BJ (cell line): ENCODE data around the gene SLC39A11. TPM values are rescaled to one million over a fixed set of nuclear protein-coding genes. Genes with fewer than 3 reads are reported as not detected.

Source experiments
- CTCF ChIA-PET: fragments of 350-600 bp; formaldehyde crosslinking; extraction: SDS; loops from one replicate; lab custom pipeline; 2021; ENCODE audit warnings: antibody characterized with exemption, inconsistent platforms; lab: Yijun Ruan, JAX
- POLR2A ChIA-PET: fragments of 300-600 bp; sonication (Branson Sonifier 250); formaldehyde crosslinking; extraction: SDS; loops from one replicate; lab custom pipeline; 2021; ENCODE audit warnings: antibody characterized with exemption; lab: Charles Lee
- DNase-seq: peaks from one replicate; pipeline ENCODE4 v3.0.0-alpha.2; 2011; ENCODE audit warnings: low read depth
- H3K27me3 ChIP-seq: 2 replicates; pipeline ENCODE4 v1.6.0; 2011; ENCODE audit warnings: low read length; ENCODE audit not compliant: control insufficient read depth, insufficient read depth
- H3K36me3 ChIP-seq: 2 replicates; pipeline ENCODE4 v1.5.1; 2011; ENCODE audit warnings: low read length; ENCODE audit not compliant: control insufficient read depth, insufficient read depth
- H3K4me3 ChIP-seq: 2 replicates; pipeline ENCODE4 v1.5.1; 2011; ENCODE audit warnings: low read depth, mild to moderate bottlenecking, control low read depth, low read length
- polyA plus RNA-seq: library from polyadenylated mRNA; depleted of rRNA; stranded (reverse); fragments of >200 nt; gene quantifications from 2 replicates; pipeline ENCODE4 v1.2.3, GENCODE V29; 2011
- TF ChIP-seq, protein P1 (sequence below): IDR thresholded peaks from 2 replicates; pipeline ENCODE4 v1.5.1; 2011; ENCODE audit warnings: low read depth, mild to moderate bottlenecking, control low read depth, inconsistent platforms, low read length, moderate library complexity; ENCODE audit not compliant: insufficient read depth

SLC39A11 gene
- polyA plus RNA-seq, 1 experiment = 20.9 TPM

GRCh38 chr17:72751746-72752145 lies 340.7 kb downstream of the SLC39A11 start:
- no peak for DNase-seq
- H3K36me3 ChIP-seq = no peaks in the 10 kb centered on the region
- TF ChIP-seq, protein P1, sequence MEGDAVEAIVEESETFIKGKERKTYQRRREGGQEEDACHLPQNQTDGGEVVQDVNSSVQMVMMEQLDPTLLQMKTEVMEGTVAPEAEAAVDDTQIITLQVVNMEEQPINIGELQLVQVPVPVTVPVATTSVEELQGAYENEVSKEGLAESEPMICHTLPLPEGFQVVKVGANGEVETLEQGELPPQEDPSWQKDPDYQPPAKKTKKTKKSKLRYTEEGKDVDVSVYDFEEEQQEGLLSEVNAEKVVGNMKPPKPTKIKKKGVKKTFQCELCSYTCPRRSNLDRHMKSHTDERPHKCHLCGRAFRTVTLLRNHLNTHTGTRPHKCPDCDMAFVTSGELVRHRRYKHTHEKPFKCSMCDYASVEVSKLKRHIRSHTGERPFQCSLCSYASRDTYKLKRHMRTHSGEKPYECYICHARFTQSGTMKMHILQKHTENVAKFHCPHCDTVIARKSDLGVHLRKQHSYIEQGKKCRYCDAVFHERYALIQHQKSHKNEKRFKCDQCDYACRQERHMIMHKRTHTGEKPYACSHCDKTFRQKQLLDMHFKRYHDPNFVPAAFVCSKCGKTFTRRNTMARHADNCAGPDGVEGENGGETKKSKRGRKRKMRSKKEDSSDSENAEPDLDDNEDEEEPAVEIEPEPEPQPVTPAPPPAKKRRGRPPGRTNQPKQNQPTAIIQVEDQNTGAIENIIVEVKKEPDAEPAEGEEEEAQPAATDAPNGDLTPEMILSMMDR = no peak
- ChIA-PET POLR2A (no interaction called here), CTCF (no interaction called here)
- H3K4me3 ChIP-seq = no peak overlapping the region
- no peaks in the 10 kb centered on the region for H3K27me3 ChIP-seq

- DNase-seq = no peak
- Histone ChIP-seq H3K27me3 (no peaks in the 10 kb centered on the region), H3K4me3 (no peak overlapping the region), H3K36me3 (no peaks in the 10 kb centered on the region)
- TF ChIP-seq, protein P1 = no peak
- ChIA-PET POLR2A (no interaction called here), CTCF (interaction anchor here (1.0 kb wide), 1 partner anchor 10 kb away, joined by 3 read pairs; no protein-coding TSS in a partner anchor)
Observed at GRCh38 chr17:72749119-72749572, 343.3 kb downstream of the SLC39A11 start.

GRCh38 chr17:72747501-72747900 lies 345.0 kb downstream of the SLC39A11 start:
- H3K27me3 ChIP-seq = no peaks in the 10 kb centered on the region
- H3K4me3 ChIP-seq = no peak overlapping the region
- CTCF ChIA-PET = interaction anchor here (1.2 kb wide), 1 partner anchor 23 kb away, joined by 3 read pairs; no protein-coding TSS in a partner anchor
- H3K36me3 ChIP-seq = no peaks in the 10 kb centered on the region
- TF ChIP-seq, protein P1 = no peak
- no peak for DNase-seq
- POLR2A ChIA-PET = no interaction called here

DNA sequence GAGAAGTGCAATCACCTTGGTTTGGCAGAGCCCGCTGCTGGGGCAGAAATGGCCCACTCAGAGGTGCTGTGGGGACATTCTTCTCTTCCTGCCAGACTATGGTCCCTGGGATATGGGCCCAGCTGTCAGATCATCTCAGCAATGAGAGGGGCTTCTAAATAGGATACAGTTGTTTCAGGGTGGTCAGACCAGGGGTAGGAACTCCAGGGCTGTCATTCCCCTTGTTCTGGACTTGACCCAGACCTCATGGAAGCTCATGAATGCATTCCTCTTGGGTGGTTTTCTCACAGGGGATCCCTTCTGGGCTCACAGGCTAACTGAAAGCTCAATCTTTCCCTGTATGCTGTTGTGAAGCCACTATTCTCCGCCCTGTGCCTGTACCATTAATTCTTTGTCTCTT lies 347.2 kb downstream of the SLC39A11 start:
- Histone ChIP-seq H3K36me3 (no peaks in the 10 kb centered on the region), H3K4me3 (no peak overlapping the region), H3K27me3 (no peaks in the 10 kb centered on the region)
- TF ChIP-seq, protein P1 = no peak
- POLR2A ChIA-PET = no interaction called here
- no peak for DNase-seq
- CTCF ChIA-PET = interaction anchor here (1.1 to 1.2 kb wide), 2 partner anchors 19 to 186 kb away, joined by 4 to 7 read pairs; no protein-coding TSS in a partner anchor

GRCh38 chr17:72743037-72743467 lies 349.4 kb downstream of the SLC39A11 start:
- CTCF ChIA-PET = interaction anchor here (1.3 kb wide), 1 partner anchor 447 kb away, joined by 4 read pairs; no protein-coding TSS in a partner anchor
- TF ChIP-seq, protein P1 = no peak
- DNase-seq = no peak
- H3K4me3 ChIP-seq = no peak overlapping the region
- H3K36me3 ChIP-seq = no peaks in the 10 kb centered on the region
- H3K27me3 ChIP-seq = no peaks in the 10 kb centered on the region
- POLR2A ChIA-PET = no interaction called here
